H1 (cell line): Measurements from ENCODE around the gene GABRR3. TPM values are rescaled to one million over a fixed set of nuclear protein-coding genes. Genes with fewer than 3 reads are reported as not detected.

Experiments
- CTCF ChIA-PET: fragments of 300-600 bp; sonication (Branson Sonifier 250); formaldehyde crosslinking; loops from one replicate; lab custom pipeline; 2021; ENCODE audit not compliant: partially characterized antibody; lab: Charles Lee
- POLR2A ChIA-PET: fragments of 300-600 bp; sonication (Branson Sonifier 250); formaldehyde crosslinking; loops from one replicate; lab custom pipeline; 2021; ENCODE audit warnings: inconsistent platforms; ENCODE audit not compliant: partially characterized antibody; lab: Charles Lee
- DNase-seq, 2 experiments: peaks; one replicate each; pipeline versions ENCODE4 v3.0.0 to v3.0.0-alpha.2; 2010 to 2022; ENCODE audit warnings: low spot score in 2 of 2, low read depth in 1 of 2, mixed read lengths in 1 of 2
- FAIRE-seq: peaks from 2 replicates; lab custom pipeline; 2011; peaks lifted over from hg19 to GRCh38; lab: Jason Lieb, UNC
- H2AFZ ChIP-seq: 2 replicates; pipeline ENCODE4 v1.8.1; 2012; ENCODE audit warnings: low read length, inconsistent platforms
- H2AK5ac ChIP-seq: 2 replicates; pipeline ENCODE4 v1.6.1; 2013; ENCODE audit warnings: low read depth, low read length
- H2BK120ac ChIP-seq: replicated peaks from 2 replicates; pipeline ENCODE3; 2013; ENCODE audit warnings: low read depth, low read length, inconsistent platforms
- H2BK12ac ChIP-seq: 2 replicates; pipeline ENCODE4 v1.6.1; 2013; ENCODE audit warnings: low read depth, low read length
- H2BK15ac ChIP-seq: 2 replicates; pipeline ENCODE4 v1.6.1; 2013; ENCODE audit warnings: low read length
- H2BK20ac ChIP-seq: 2 replicates; pipeline ENCODE4 v1.6.1; 2013; ENCODE audit warnings: low read length
- H2BK5ac ChIP-seq: 2 replicates; pipeline ENCODE4 v1.6.1; 2013; ENCODE audit warnings: low read depth, low read length
- H3K14ac ChIP-seq: 2 replicates; pipeline ENCODE4 v1.6.1; 2013; ENCODE audit warnings: inconsistent platforms; ENCODE audit not compliant: insufficient read length
- H3K18ac ChIP-seq: 2 replicates; pipeline ENCODE4 v1.6.1; 2013; ENCODE audit warnings: low read length; ENCODE audit errors: extremely low read depth
- H3K23ac ChIP-seq: 2 replicates; pipeline ENCODE4 v1.6.1; 2013; ENCODE audit warnings: inconsistent platforms; ENCODE audit not compliant: insufficient read length
- H3K23me2 ChIP-seq: 2 replicates; pipeline ENCODE4 v1.6.1; 2013; ENCODE audit warnings: low read depth, low read length
- H3K27ac ChIP-seq: 2 replicates; pipeline ENCODE4 v1.6.1; 2011; ENCODE audit warnings: low read depth, low read length, inconsistent platforms
- H3K27me3 ChIP-seq, 4 experiments: replicated peaks in 1 of 4; 1 replicate in 1 of 4; 2 replicates in 3 of 4; pipeline versions ENCODE4 v1.6.1 to v1.8.1; 2011 to 2013; ENCODE audit warnings: low read length in 3 of 4, mild to moderate bottlenecking in 3 of 4, inconsistent platforms in 2 of 4, mixed read lengths in 2 of 4, moderate library complexity in 1 of 4; ENCODE audit not compliant: control insufficient read depth in 3 of 4, insufficient read depth in 3 of 4; ENCODE audit errors: extremely low read depth in 1 of 4
- H3K36me3 ChIP-seq, 4 experiments: 2 replicates each; pipeline versions ENCODE4 v1.6.1 to v1.8.1; 2011 to 2013; ENCODE audit warnings: mild to moderate bottlenecking in 4 of 4, low read length in 3 of 4, moderate library complexity in 2 of 4, control low read depth in 1 of 4, inconsistent platforms in 1 of 4; ENCODE audit not compliant: insufficient read depth in 4 of 4, control insufficient read depth in 2 of 4
- H3K4ac ChIP-seq: replicated peaks from 2 replicates; pipeline ENCODE3; 2013; ENCODE audit warnings: low read length, low read depth, mixed read lengths, inconsistent platforms; ENCODE audit not compliant: insufficient read length
- H3K4me1 ChIP-seq, 4 experiments: replicated peaks in 1 of 4; 1 replicate in 1 of 4; 2 replicates in 3 of 4; pipeline versions ENCODE4 v1.6.1 to v1.8.1; 2011 to 2013; ENCODE audit warnings: low read length in 3 of 4, inconsistent platforms in 2 of 4, mixed read lengths in 1 of 4; ENCODE audit not compliant: insufficient read depth in 4 of 4, control insufficient read depth in 3 of 4
- H3K4me2 ChIP-seq, 2 experiments: 2 replicates each; pipeline versions ENCODE4 v1.6.1 to v1.8.1; 2011 to 2013; ENCODE audit warnings: low read depth in 2 of 2, low read length in 2 of 2, control low read depth in 1 of 2, inconsistent platforms in 1 of 2, mild to moderate bottlenecking in 1 of 2; ENCODE audit not compliant: insufficient read depth in 1 of 2
- H3K4me3 ChIP-seq, 4 experiments: fragments of 200-600, 300-600 bp in 1 of 4; sonication (generic), shearing (Covaris generic), sonication (Bioruptor Twin) in 1 of 4; 2 replicates each; pipeline versions ENCODE4 v1.5.1 to v1.8.1; 2011 to 2016; ENCODE audit warnings: low read length in 4 of 4, low read depth in 3 of 4, control low read depth in 2 of 4, inconsistent platforms in 2 of 4, mild to moderate bottlenecking in 2 of 4, mixed read lengths in 1 of 4, moderate library complexity in 1 of 4; ENCODE audit not compliant: insufficient read depth in 2 of 4; ENCODE audit errors: extremely low read depth in 1 of 4
- H3K56ac ChIP-seq: replicated peaks from 2 replicates; pipeline ENCODE3; 2013; ENCODE audit warnings: low read depth, mild to moderate bottlenecking, mixed read lengths, low read length, inconsistent platforms; ENCODE audit not compliant: insufficient read length
- H3K79me1 ChIP-seq: 2 replicates; pipeline ENCODE4 v1.6.1; 2013; ENCODE audit warnings: low read depth, low read length, control low read depth
- H3K79me2 ChIP-seq, 2 experiments: 2 replicates each; pipeline versions ENCODE4 v1.6.1 to v1.8.1; 2012 to 2013; ENCODE audit warnings: low read length in 2 of 2, mild to moderate bottlenecking in 2 of 2, inconsistent platforms in 1 of 2; ENCODE audit not compliant: insufficient read depth in 2 of 2, control insufficient read depth in 1 of 2
- H3K9ac ChIP-seq, 4 experiments: replicated peaks in 1 of 4; 1 replicate in 1 of 4; 2 replicates in 3 of 4; pipeline versions ENCODE4 v1.6.1 to v1.8.1; 2011 to 2013; ENCODE audit warnings: low read depth in 3 of 4, low read length in 3 of 4, control low read depth in 2 of 4, mild to moderate bottlenecking in 2 of 4, moderate library complexity in 2 of 4, inconsistent platforms in 1 of 4; ENCODE audit errors: extremely low read depth in 1 of 4
- H3K9me3 ChIP-seq, 2 experiments: 2 replicates each; pipeline versions ENCODE4 v1.6.1 to v1.8.1; 2012 to 2013; ENCODE audit warnings: mild to moderate bottlenecking in 2 of 2, moderate library complexity in 2 of 2, control low read depth in 1 of 2, inconsistent platforms in 1 of 2, low read depth in 1 of 2, low read length in 1 of 2, mixed read lengths in 1 of 2; ENCODE audit not compliant: insufficient read depth in 2 of 2
- H4K20me1 ChIP-seq, 2 experiments: replicated peaks in 1 of 2; 2 replicates each; pipeline versions ENCODE3 to v1.8.1; 2011 to 2013; ENCODE audit warnings: inconsistent platforms in 2 of 2, low read length in 2 of 2, mild to moderate bottlenecking in 1 of 2; ENCODE audit not compliant: insufficient read depth in 2 of 2, control insufficient read depth in 1 of 2
- H4K5ac ChIP-seq: 2 replicates; pipeline ENCODE4 v1.6.1; 2013; ENCODE audit warnings: low read length, low read depth, mixed read lengths, inconsistent platforms; ENCODE audit not compliant: insufficient read length
- H4K8ac ChIP-seq: 2 replicates; pipeline ENCODE4 v1.8.0; 2013; ENCODE audit warnings: mild to moderate bottlenecking, moderate library complexity, low read length, inconsistent platforms; ENCODE audit not compliant: insufficient read depth; ENCODE audit errors: extremely low read depth
- H4K91ac ChIP-seq: replicated peaks from 2 replicates; pipeline ENCODE3; 2013; ENCODE audit warnings: low read length, mixed read lengths, inconsistent platforms; ENCODE audit not compliant: insufficient read length
- BCL11A ChIP-seq, 2 experiments: IDR thresholded peaks; one replicate each; pipeline ENCODE4 v1.6.1; 2011; ENCODE audit warnings: low read depth in 2 of 2, low read length in 2 of 2, mild to moderate bottlenecking in 2 of 2
- EP300 ChIP-seq, 2 experiments: IDR thresholded peaks; 1 replicate in 1 of 2; 2 replicates in 1 of 2; pipeline ENCODE4 v1.6.1; 2011 to 2012; ENCODE audit warnings: low read depth in 2 of 2, low read length in 2 of 2, mild to moderate bottlenecking in 2 of 2, borderline replicate concordance in 1 of 2, inconsistent platforms in 1 of 2, moderate library complexity in 1 of 2
- EZH2 ChIP-seq: fragments of 200-600 bp; sonication (generic); IDR thresholded peaks from 2 replicates; pipeline ENCODE4 v1.7.1; 2012; ENCODE audit warnings: low read depth, mild to moderate bottlenecking, moderate library complexity, low read length, inconsistent platforms; ENCODE audit not compliant: severe bottlenecking
- JUND ChIP-seq: IDR thresholded peaks from 2 replicates; pipeline ENCODE4 v1.6.1; 2011; ENCODE audit warnings: mild to moderate bottlenecking, improper control_type of control experiment, low read length
- KDM4A ChIP-seq: IDR thresholded peaks from one replicate; pipeline ENCODE4 v1.7.1; 2012; ENCODE audit warnings: low read depth, mild to moderate bottlenecking, moderate library complexity, low read length, inconsistent platforms; ENCODE audit not compliant: severe bottlenecking
- NRF1 ChIP-seq: IDR thresholded peaks from 2 replicates; pipeline ENCODE4 v1.6.1; 2011; ENCODE audit warnings: mild to moderate bottlenecking, low read depth, low read length, improper control_type of control experiment
- RFX5 ChIP-seq: IDR thresholded peaks from 2 replicates; pipeline ENCODE4 v1.6.1; 2011; ENCODE audit warnings: low read depth, low read length, improper control_type of control experiment, borderline replicate concordance
- RXRA ChIP-seq: IDR thresholded peaks from 2 replicates; pipeline ENCODE4 v1.6.1; 2011; ENCODE audit warnings: low read depth, mild to moderate bottlenecking, low read length, moderate library complexity; ENCODE audit not compliant: insufficient read depth
- ZNF274 ChIP-seq: IDR thresholded peaks from 2 replicates; pipeline ENCODE4 v1.7.0; 2012; ENCODE audit warnings: low read length, borderline replicate concordance; ENCODE audit errors: extremely low read depth
- WGBS, 2 experiments: shearing (Covaris generic) in 1 of 2; methylation state at CpG; one replicate each; pipeline versions ENCODE4 v1.1.6 to v1.1.7; 2013 to 2015; ENCODE audit warnings: low lambda C conversion rate in 2 of 2, mixed read lengths in 2 of 2, inconsistent platforms in 1 of 2, low coverage in 1 of 2, missing lambda C conversion rate in 1 of 2; ENCODE audit not compliant: insufficient replicate concordance in 2 of 2, insufficient coverage in 1 of 2, insufficient read length in 1 of 2; ENCODE audit errors: extremely low coverage in 1 of 2, missing lambda C conversion rate in 1 of 2; 5-methylcytosine and 5-hydroxymethylcytosine counted together
- polyA plus RNA-seq, 7 experiments: library from polyadenylated mRNA; depleted of rRNA in 3 of 7; stranded (reverse) in 5 of 7; unstranded in 2 of 7; fragments of >200 nt in 5 of 7; fragments of 200-250 nt in 2 of 7; gene quantifications; 1 replicate in 5 of 7; 2 replicates in 1 of 7; 4 replicates in 1 of 7; pipeline versions ENCODE4 v1.2.1 to v1.2.3, GENCODE V29; 2011 to 2013; ENCODE audit warnings: missing spikeins in 2 of 7, mixed read lengths in 2 of 7
- total RNA-seq: library from RNA; stranded (reverse); fragmentation: NEBNext Ultra II Directional; extraction: Animal tissue kit (Norgen Biotek cat#: 25700); gene quantifications from 2 replicates; pipeline ENCODE4 v1.2.1, GENCODE V29; 2021

Gene GABRR3
- total and polyA plus RNA-seq, 2 of the 8 experiments (the other 6 are each of a cell fraction or from before 2014, with no cell fraction given), result not detected

- Histone ChIP-seq H2BK120ac (no peak overlapping the region), H3K23me2 (no peaks in the 10 kb centered on the region), H3K27ac (no peak overlapping the region), H3K14ac (no peak overlapping the region), H3K79me1 (no peaks in the 10 kb centered on the region), H2AFZ (no peak overlapping the region), H4K8ac (no peak overlapping the region), H4K91ac (no peak overlapping the region), H3K4me1 (no peaks in the 10 kb centered on the region), H2AK5ac (no peak overlapping the region), H3K9ac (no peak overlapping the region; a peak in 1 of 7 replicates), H4K20me1 (no peaks in the 10 kb centered on the region), H3K18ac (no peak overlapping the region), H3K9me3 (no peaks in the 10 kb centered on the region), H3K36me3 (peaks cover 0 to 18% (median 2%) of the 10 kb centered on the region in 4 experiments; a peak in 3 of 8 replicates), H3K79me2 (no peaks in the 10 kb centered on the region), H3K56ac (no peak overlapping the region), H3K4me2 (no peak overlapping the region), H3K23ac (no peak overlapping the region), H3K27me3 (no peaks in the 10 kb centered on the region), H2BK15ac (no peak overlapping the region), H3K4ac (no peak overlapping the region), H2BK12ac (no peak overlapping the region), H2BK20ac (no peak overlapping the region), H2BK5ac (no peak overlapping the region), H3K4me3 (no peak overlapping the region), H4K5ac (no peak overlapping the region)
- 83% methylated on average over 5 of the region's 5 CpGs; no CpG with 5 or more reads in 1 of the 2 experiments for WGBS, 2 experiments
- no peak for FAIRE-seq
- POLR2A ChIA-PET, result no interaction called here
- no peak for DNase-seq
- CTCF ChIA-PET, result interaction anchor here (0.6 to 2.0 kb wide), 8 partner anchors 10 to 326 kb away, joined by 3 to 6 read pairs (median 4); no protein-coding TSS in a partner anchor
- TF ChIP-seq ZNF274 (no peak), JUND (no peak), EP300 (IDR thresholded peaks at IDR 0.05; ENCODE audit: borderline replicate concordance in 1 of 2, low read depth in 2 of 2, low read length in 2 of 2) (no peak), EZH2 (no peak), BCL11A (IDR thresholded peaks at IDR 0.05; ENCODE audit: low read depth in 2 of 2, low read length in 2 of 2) (no peak), NRF1 (no peak), KDM4A (no peak), RFX5 (no peak), RXRA (no peak)
Measured at GRCh38 chr3:97949743-97950142, 85.4 kb downstream of the GABRR3 start.
